Measurements from ENCODE around the gene INSC.

DNA sequence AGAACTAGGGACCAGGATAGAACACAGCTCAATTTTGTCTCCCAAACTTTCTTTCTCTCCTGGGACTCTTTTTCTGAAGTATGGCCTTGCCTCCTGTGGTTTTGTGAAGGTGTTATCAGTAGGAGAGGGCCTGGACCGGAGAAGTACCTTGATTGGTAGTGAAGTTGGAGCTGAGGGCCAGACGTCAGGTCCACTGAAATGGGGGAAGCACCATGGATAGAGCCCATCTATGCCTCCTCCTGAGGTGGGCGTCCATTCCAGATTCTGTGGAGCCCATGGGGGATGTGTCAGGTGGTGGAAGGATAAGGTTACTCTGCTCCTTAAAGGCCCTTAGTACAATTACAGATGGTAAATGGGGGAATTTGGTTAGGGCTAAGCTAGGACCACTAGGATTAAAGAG lies 109.7 kb downstream of the INSC start:
- TF ChIP-seq, protein P1, sequence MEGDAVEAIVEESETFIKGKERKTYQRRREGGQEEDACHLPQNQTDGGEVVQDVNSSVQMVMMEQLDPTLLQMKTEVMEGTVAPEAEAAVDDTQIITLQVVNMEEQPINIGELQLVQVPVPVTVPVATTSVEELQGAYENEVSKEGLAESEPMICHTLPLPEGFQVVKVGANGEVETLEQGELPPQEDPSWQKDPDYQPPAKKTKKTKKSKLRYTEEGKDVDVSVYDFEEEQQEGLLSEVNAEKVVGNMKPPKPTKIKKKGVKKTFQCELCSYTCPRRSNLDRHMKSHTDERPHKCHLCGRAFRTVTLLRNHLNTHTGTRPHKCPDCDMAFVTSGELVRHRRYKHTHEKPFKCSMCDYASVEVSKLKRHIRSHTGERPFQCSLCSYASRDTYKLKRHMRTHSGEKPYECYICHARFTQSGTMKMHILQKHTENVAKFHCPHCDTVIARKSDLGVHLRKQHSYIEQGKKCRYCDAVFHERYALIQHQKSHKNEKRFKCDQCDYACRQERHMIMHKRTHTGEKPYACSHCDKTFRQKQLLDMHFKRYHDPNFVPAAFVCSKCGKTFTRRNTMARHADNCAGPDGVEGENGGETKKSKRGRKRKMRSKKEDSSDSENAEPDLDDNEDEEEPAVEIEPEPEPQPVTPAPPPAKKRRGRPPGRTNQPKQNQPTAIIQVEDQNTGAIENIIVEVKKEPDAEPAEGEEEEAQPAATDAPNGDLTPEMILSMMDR (IDR thresholded peaks at IDR 0.05): no peak
- no peak for TF ChIP-seq POLR2A (IDR thresholded peaks at IDR 0.05)

All from prostate gland (tissue), 2 donors.